DMS114 treated with DMSO at 0.1 percent for 48 hours (cell line): Measurements from ENCODE around the gene SEC24B.
A peak's percentile ranks its signal among the peaks of the same experiment; 100 is the strongest.
"Not testable (repeated sequence)": the region's sequence is repeated elsewhere in the genome, so short reads cannot be mapped to it uniquely, and the experiment has no call there.

Experiments
- DNase-seq: peaks from one replicate; lab custom pipeline; 2025; ENCODE audit not compliant: unreplicated experiment; lab: John Stamatoyannopoulos, UW

The SEC24B gene

GRCh38 chr4:109497511-109497910 lies 63.9 kb downstream of the SEC24B start:
- no peak for DNase-seq

GRCh38 chr4:109499513-109499912 lies 65.9 kb downstream of the SEC24B start:
- no peak for DNase-seq

DNA sequence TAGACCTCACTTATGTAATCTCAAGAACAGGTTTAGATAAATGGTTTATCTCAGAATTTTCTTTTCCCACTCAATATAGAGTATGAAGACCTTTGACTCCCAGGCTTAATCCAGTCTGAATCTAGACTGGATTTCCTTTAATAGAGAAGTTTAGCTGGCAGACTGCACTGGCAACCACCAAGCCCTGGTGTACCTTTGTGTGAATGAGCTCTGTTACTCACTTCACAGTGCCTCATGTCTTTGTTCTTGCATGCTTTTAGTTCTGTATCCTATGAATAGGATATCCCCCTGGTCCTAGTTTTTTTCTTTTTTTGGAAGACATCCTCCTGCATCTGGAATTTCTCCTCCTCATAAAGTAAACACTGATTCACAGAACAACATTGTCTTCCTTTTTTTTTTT lies 73.3 kb downstream of the SEC24B start:
- DNase-seq: no peak

DNA sequence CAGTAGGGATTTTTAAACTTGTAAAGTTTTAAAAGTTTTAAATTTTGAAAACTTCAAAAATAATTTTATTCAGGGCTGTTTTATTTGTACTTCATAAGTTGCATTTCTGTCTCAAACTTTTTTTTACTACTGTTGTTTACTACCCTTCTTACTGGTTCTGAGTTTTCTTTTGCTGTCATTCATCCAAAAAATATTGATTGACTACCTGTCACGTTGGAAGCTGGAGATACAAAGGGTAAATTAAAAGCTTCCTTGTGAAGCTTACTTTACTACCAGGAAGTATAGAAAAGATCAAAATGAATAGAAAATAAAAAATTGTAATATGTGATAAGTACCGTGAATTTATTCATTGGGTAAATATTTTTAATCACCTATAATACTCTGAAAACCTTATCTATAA lies 77.1 kb downstream of the SEC24B start:
- no peak for DNase-seq

DNA sequence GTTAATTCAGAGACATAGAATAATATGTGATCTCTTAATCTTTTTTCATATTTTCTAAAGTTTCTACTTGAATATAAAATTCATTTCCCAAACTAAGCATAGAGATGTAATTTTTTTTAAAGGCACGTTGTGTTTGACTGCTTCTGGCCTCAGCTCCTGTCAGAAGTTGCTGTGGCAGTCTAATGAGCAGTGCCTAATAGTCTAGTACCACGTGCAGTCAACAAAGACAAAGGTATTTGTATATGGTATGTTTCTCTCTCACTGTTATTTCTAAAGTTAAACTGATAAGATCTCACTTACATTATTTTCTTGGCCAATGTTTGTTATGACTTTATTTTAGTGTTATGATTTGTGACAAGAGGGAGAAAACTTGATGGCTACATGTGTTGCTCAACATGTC lies 77.8 kb downstream of the SEC24B start:
- DNase-seq: no peak

- not testable (repeated sequence) for DNase-seq
These were observed 79.8 kb downstream of the SEC24B start for GRCh38 chr4:109513368-109513767.

- DNase-seq: no peak
These were observed 98.6 kb downstream of the SEC24B start for GRCh38 chr4:109532182-109532581.

DNA sequence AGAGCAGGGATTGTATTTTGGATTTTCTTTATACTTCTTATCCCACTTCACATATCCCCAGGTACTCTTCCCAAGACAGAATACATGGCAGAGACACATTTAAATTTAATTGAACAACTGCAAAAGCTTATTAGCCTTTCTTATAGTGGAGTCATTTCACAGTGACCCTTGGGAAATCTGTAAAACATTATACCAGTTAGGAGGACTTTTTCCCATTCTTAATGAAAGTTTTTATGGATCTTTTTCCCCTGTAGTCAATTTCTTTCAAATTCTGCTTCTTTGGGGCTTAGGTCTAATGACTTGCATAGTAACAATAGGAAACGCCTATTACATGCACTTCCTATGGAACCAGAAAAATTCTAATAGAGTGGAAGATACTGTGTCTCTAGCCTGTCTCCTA lies 111.8 kb downstream of the SEC24B start:
- no peak for DNase-seq

DNA sequence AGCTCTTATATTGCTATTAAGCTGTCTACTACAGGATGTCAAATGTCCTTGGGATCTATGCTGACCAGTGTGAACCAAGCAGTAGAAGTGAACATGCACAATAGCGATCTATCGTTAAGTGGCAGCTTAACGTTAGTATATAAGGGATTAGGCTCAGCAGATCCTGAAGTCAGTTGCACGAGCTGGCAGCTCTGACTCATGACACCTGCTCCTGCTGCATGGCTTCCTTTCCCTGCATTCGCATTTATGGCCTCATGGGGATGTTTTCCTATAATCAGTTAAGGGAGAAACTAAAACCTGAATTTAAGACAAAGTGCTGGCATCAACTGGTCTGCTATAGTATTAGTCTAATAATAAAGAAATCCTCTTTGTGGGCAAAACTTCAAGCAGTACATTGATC lies 113.8 kb downstream of the SEC24B start:
- no peak for DNase-seq

DNA sequence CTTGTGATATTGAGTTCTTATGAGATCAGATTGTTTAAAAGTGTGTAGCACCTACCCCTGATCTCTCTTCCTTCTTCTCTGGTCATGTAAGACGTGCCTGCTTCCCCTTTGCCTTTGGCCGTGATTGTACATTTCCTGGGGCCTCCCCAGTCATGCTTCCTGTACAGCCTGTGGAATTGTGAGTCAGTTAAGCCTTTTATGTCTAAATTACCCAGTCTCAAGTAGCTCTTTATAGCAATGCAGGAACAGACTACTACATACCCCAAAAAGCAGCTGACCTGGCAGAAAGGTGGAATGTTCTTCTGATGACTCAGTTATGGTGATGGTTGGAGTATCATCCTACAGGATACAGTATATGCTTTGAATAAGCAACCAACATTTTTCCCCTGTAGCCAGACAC lies 115.0 kb downstream of the SEC24B start:
- no peak for DNase-seq

- no peak for DNase-seq
These were observed 118.6 kb downstream of the SEC24B start for GRCh38 chr4:109552237-109552636.

DNA sequence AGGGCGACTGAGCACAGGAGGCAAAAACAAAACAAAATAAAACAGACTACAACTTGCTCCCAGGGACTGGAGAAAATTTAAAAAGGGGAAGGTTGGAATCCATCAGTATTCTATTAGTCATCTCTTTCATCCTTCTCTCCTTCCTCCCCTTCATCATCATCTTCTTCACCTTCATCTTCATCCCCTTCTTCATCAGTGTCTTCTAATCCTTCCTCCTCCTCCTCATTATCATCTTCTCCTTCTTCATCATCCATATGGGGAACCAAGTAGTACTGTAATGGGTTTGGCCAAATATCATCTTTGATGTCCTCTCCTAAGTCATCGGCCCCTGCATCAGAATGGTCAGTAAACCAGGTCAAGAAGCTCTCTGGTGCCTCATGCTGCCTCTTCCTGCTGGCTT lies 119.5 kb downstream of the SEC24B start:
- DNase-seq: no peak

- no peak for DNase-seq
These were observed 121.4 kb downstream of the SEC24B start for GRCh38 chr4:109554971-109555370.

DNA sequence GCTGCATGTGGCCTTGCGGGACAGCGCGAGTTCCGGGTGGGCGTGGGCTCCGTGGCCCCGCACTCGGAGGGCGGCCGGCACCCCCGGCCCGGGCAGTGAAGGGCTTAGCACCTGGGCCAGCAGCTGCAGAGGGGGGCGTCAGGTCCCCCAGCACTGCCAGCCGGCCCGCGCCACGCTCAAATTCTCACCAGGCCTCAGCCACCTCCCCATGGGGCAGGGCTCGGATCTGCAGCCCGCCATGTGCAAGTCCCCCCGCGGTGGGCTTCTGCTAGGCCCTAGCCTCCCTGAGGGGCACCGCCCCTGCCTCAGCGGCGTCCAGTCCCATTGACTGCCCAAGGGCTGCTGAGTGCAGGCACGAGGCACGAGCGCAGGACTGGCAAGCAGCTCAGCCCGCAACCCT lies 123.8 kb downstream of the SEC24B start:
- no peak for DNase-seq

DNA sequence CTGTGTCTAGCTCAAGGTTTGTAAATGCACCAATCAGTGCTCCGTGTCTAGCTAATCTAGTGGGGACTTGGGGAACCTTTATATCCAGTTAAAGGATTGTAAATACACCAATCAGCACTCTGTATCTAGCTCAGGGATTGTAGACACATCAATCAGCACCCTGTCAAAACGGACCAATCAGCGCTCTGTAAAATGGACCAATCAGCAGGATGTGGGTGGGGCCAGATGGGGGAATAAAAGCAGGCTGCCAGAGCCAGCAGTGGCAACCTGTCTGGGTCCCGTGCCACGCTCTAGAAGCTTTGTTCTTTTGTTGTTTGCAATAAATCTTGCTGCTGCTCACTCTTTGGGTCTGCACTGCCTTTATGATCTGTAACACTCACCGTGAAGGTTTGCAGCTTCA lies 124.5 kb downstream of the SEC24B start:
- DNase-seq: not testable (repeated sequence)

DNA sequence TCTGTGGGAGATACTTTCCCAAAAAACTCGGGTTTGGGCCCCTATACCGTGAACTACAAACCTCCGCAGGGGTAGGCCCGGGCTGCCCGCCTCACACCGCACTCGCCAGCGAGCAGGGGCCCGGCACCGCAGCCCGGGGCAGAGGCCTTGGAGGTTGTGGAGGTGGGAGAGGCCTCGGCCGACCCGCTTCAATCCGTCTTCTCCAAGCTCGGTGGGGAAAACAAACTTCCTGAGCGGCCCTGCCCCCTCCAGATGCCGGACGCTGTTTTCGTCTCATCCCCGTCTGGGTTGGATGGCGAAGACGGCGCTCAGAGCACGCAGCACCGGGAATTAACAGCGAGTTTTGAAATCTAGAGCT lies 126.0 kb downstream of the SEC24B start:
- DNase-seq: no peak

DNA sequence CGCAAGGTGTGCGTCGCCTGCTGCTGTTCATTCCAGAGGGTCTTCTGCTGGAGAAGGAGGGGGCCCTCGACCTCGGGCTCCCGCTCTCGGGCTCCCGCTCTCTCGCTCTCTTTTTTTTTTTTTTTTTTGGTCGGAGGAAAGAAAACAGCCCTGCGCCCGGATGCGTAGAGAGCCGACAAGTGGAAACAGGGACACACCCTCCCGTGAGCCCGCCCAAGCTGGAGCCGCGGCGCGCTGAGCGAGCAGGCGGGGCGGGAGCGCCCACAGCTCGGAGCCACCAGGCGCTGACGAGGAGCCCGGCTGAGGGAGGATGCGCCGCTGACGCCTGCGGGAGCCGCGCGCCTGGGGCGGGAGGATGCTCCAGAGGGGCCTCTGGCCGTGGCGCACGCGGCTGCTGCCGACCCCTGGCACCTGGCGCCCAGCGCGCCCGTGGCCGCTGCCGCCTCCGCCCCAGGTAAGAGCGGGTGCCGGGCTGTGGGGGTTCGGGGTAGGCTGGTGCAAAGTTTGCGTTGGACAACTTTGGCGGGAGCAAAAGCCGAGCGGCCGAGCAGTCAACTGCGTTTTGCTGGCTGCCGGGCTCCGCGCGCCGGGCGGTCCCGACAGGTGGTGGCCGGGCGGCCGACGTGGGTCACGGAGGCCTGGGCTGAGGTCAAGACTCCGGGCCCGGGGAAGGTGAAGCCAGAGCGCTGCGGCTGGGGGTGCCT lies 126.5 kb downstream of the SEC24B start, which contains the start of gene MCUB:
Gene MCUB, plus strand, starts transcription at position 264 of the 704 bp plus-strand sequence. Its CDS starts 92 bp downstream, at position 356.
- DNase-seq: peak; percentile 41

- DNase-seq: no peak
These were observed 127.3 kb downstream of the SEC24B start for GRCh38 chr4:109560687-109561461.

GRCh38 chr4:109562457-109563239 lies 129.0 kb downstream of the SEC24B start:
- DNase-seq: no peak

DNA sequence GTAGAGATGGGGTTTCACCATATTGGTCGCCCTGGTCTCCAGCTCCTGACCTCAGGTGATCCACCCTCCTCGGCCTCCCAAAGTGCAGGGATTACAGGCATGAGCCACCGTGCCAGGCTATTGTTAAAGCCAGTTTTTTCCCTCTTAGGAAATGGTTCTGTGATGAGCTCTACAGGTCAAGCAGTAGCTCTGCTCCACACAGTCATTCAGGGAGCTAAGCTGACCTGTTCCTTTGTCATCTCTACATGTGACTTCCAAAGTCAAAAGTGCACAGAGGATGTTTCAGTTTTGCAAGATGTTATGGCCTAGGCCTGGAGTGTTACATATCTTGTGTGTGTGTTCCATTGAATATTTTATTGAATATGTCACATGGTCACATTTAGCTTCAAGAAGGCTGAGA lies 137.9 kb downstream of the SEC24B start:
- DNase-seq: no peak

DNA sequence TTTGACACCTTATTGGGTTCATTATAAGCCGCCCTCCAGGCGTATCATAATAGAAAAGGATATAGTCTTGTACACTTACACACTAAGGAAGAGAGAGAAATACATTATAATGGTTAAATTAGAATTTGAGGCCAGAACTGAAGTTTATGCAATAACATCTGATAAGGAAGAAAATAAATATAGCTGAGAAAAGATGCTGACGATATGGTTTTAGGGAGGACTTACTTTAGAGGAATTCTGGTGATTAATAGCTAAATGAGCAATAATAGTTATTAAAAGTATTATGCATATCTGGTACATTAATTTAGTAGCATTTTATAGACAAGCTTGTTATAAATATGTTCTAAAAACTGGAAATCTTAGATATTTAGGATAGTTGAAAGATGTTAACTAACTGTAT lies 138.5 kb downstream of the SEC24B start:
- no peak for DNase-seq

DNA sequence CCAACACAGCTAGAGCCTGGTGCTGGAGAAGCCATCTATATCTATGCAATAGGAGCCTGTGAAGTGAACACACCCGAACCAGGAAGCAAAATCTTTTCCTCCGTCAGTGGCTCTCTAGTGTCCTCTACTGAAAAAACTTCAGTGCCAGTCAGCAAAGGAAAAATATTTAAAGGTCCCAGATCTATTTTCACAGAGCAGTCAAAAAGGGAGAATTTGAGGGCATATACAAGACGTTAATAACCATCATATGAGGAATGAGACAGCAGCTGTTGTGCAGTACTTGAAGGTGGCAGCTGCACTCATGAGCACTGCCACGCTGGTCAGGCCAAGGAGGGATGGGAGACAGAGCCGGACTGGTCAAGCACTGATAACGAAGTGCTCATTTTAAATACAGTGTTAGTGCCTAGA lies 140.8 kb downstream of the SEC24B start:
- no peak for DNase-seq
